ENCODE results near the gene CALML4.
"Not testable (repeated sequence)": the region's sequence is repeated elsewhere in the genome, so short reads cannot be mapped to it uniquely, and the experiment has no call there.

The CALML4 gene, protein sequence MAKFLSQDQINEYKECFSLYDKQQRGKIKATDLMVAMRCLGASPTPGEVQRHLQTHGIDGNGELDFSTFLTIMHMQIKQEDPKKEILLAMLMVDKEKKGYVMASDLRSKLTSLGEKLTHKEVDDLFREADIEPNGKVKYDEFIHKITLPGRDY

DNA sequence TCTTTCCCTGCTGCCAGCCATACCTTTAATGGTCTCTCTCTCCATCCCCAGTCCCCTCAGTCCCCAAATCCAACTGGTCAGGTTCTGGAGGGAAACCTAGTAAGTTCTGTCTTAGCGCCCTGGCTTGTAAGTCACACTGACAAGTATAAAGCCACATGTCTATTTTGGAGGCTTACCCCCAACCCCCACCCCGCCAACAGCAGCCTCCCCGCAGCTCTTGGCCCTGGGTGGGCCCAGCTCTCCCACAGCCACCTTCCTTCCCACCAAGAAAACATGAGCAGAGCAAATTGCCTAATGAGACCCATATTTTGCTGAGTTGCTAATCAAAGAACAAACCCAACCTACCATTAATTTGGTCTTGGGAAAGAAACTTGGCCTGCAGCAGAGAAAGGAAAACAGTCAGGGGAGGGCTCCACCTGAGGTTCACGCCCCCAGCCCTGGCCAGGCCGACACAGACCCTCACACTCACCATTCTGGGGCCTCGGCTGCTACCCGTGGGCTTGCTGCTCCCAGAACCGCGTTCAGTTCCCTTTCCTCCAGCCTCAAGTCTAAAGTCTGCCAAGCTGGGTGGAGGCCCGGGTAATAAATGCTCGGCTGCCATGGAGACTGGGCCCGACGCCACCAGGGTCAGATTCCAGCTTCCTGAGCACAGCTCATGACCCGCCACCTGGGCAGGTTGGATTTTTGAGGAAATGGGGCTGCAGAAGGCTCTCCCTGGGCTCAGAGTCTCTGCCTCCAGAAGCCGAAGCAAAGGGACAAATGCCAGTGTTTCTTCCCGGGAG, at the start of gene CALML4:
TSS of gene CALML4 (minus strand) at position 557 of the 782 bp plus-strand sequence. CDS start at position 472, 85 bp downstream.
- no peak for DNase-seq

DNA sequence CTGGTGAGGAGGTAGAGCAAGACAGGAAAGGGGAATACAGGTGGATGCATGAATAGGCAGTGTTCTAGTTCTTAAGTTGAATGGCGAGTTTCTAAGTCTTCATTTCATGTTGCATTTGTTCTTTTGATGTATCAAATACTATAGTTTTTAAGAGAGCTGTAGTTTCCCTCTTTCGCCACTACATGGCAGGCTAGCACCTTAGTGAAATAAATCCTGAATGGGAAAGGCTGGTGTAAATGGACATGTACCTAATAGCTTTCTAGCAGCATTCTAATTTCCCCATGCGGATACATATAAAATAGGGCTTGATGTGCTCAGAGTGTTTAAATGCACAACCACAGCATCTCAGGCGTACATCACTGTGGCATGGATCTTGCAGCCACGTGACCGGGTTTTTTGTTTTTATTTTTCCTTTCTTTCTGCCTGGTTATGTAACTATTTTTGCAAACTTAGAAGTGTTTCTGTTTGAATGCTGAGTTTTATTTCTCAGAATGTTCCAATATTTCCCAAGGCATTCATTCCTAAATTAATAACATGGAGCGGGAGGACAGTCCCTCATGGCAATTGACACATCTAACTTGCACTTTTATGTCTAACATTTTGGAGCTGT, 47.9 kb upstream of the CALML4 start:
- DNase-seq, result peak; percentile 52

DNA sequence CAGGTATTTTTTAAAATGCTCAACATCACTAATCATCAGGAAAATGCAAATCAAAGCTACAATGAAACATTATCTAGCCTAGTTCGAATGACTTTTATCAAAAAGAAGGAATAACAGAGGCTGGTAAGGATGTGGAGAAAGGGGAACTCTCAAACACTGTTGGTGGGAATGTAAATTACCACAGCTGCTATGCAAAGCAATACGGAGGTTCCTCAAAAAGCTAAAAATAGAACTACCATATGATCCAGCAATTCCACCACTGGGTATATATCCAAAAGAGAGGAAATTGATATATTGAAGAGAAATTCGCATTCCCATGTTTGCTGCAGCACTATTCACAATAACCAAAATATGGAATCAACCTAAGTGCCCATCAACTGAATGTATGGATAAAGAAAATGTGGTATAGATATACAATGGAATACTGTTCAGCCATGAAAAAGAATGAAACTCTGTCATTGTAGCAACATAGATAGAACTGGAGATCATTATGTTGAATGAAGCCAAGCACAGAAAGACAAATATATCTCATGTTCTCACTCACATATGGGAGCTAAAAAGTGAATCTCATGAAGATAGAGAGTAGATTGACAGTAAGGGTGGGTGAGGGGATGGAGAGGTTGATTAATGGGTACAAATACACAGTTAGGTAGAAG, 44.1 kb upstream of the CALML4 start:
- no peak for DNase-seq

DNA sequence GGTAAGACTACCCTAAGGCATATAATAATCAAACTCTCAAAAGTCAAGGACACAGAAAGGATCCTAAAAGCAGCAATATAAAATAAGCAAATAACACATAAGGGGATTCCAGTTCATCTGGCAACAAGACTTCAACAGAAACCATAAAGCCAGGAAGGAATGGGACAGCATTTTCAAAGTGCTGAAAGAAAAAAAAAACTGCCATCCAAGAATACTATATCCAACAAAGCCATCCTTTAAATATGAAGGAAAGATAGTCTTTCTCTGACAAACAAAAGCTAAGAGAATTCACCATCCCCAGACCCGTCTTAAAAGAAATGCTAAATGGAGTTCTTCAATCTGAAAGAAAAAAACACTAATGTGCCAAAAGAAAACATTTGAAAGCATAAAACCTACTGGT, 39.1 kb upstream of the CALML4 start:
- no peak for DNase-seq

DNA sequence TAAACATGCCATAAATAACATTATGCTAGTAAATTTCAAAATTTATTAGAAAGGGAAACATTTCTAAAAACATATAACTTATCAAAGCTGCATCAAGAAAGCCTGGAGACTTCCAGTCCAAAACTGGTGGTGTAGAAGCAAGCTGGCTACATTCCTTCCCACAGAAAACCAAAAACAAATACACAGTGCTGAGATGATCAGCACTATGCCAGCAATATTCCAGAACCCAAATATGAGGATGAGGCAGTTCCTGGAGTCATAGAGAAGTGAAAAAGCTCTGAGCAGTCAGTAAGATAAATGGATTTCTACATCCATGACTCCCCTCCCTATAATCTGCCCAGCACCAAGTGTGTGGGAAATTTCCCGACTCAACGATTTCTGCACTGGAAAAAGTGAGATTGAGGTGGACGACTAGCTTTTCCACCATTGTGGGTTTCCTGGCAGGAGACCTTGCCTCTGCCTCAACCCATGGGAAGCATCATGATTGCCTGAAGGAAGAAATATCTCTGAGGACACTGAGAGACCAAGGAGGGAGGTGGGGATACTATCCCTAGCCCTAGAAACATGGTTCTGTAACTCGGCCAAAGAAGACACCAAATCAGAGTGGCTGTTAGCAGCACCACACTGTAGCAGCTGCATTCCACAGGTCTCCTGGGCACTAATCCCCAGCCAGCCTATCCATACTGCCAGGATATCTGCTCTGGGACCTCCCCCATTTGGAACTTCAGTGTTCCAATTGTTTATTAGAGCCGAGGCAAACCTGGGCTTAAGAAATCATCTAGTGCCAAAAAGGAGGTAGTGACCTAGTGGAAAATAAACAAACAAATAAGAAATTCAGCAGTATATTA, 36.2 kb upstream of the CALML4 start:
- no peak for DNase-seq

DNA sequence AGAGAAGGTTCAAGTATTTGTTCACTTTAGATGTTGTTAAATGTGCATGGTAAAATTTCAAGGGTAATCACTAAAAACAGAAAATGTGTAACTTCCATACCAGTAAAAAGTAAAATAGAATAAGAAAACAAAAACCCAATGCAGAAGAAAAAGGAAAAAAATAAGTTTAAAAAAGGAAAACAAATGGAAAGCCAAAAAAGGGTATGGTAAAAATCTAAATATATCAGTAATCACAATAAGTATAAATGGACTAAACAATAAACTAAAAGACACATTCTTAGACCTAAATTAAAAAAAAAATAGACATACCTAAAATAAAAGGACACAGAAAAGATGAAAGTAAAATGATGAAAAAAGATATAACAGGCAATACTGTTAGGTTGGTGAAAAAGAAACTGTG, 33.9 kb upstream of the CALML4 start:
- DNase-seq, result no peak

DNA sequence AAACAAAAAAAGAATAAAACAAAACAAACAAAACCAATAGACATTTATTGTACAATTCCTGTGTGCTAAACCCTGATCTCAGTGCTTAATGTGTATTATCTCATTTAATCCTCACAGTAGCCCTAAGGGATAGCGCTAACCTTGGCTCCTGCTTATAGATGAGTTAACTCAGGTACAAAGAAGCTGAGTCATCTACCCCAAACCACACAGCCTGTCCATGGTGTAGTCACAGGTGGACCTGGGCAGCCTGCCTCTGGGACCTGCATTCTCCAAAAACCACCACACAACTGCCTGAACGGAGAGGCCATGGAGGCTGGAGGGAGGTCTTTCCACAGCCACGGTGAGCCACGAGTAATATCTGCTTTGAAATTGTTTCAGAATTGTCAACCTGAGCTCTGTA, 29.9 kb upstream of the CALML4 start:
- DNase-seq, result no peak

DNA sequence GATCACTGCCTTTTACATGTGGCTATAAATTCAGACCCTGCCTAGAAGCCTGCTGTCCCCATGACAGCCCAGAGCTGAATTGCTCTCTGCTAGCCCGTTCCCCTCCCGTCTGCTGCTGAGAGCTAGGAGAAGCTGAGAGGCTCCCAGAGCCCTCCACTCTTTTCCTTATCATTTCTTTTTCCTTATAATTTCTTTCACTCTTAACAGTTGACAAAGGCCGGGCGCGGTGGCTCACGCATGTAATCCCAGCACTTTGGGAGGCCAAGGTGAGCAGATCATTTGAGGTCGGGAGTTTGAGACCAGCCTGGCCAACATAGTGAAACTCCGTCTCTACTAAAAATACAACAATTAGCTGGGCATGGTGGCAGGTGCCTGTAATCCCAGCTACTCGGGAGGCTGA, 29.4 kb upstream of the CALML4 start:
- DNase-seq, result not testable (repeated sequence)

DNA sequence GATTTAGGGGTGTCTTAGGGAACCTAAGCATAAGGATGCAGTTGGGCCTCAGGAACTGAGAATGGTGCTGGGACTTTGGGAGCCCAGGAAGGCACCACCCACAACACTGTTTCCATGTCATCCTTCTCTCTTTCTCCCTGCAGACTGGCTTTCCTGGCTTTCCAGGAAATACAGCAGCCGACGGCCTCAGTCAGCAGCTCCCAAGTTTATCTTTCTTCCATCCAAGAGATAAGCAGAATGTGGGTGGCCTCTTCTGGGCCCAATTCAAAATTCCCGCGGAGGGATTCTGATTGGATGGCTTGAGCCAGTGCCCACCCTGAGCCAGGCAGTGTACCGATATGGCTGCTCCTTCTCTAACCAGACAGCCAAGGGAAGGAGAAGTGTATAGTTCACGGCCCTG, 28.9 kb upstream of the CALML4 start:
- no peak for DNase-seq

DNA sequence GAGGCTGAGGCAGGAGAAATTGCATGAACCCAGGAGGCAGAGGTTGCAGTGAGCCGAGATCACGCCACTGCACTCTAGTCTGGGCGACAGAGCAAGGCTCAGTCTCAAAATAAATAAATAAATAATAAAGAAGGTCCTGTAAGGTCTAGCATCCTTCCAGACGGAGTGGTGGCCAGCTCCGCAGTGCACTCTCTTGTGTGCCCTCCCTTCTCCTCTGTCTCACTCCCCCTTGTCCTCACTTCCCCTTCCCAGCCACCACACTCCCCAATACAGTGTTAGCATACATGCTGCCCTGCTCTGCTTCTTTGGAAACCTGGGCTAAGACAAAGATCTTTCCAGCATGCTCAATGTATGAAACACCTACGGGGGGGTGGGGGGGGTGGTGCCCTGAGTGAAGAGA, 27.8 kb upstream of the CALML4 start:
- no peak for DNase-seq

DNA sequence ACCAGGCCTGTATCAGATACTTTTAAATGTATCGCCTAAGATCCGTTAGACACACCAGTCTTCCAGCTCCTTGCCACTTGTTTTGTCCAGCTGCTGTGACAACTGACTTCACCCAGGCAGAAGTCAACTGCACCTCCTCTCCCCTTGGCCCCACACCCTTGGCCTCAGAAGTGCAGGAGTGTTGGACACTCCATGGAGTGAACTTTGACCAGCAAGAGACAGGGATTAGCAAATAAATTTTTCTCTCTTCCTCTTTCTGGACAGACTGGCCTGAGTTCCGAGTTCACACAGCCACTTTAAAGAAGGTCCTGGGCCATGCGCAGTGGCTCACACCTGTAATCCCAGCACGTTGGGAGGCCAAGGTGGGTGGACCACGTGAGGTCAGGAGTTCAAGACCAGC, 27.3 kb upstream of the CALML4 start:
- DNase-seq, result no peak

DNA sequence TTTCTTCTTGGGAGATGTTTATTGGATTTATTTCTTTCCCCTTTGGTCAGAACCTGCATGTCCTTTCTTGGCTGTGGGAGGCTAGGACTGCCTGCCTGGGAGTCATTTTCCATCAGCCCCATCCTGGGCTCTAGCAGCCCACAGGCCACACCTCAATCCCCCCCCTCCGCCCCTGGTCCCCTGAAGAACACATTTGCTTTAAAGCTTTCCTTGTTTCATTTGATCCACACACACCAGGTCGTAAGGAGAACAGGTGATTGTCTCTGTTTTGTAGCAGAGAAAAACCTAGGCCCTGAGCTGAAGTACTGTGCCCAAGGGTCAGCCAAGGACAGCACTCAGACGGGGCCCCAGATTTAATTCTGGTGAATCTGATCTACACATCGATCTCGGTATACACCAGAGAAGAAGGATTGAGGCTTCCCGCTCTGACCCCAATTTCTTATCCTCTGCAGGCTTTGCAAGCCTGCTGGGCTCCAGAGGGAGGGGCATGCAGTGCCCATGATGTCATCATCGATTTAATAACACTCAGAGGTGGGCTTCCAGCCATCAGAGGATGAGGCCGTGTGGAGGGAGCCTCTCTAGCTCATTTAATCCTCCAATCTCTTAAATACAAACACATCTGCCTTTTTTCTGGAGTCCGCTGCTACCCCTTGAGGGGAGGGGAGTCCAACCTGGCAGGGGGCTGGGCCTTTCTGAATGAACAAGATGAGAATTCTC, 26.1 kb upstream of the CALML4 start:
- no peak for DNase-seq

DNA sequence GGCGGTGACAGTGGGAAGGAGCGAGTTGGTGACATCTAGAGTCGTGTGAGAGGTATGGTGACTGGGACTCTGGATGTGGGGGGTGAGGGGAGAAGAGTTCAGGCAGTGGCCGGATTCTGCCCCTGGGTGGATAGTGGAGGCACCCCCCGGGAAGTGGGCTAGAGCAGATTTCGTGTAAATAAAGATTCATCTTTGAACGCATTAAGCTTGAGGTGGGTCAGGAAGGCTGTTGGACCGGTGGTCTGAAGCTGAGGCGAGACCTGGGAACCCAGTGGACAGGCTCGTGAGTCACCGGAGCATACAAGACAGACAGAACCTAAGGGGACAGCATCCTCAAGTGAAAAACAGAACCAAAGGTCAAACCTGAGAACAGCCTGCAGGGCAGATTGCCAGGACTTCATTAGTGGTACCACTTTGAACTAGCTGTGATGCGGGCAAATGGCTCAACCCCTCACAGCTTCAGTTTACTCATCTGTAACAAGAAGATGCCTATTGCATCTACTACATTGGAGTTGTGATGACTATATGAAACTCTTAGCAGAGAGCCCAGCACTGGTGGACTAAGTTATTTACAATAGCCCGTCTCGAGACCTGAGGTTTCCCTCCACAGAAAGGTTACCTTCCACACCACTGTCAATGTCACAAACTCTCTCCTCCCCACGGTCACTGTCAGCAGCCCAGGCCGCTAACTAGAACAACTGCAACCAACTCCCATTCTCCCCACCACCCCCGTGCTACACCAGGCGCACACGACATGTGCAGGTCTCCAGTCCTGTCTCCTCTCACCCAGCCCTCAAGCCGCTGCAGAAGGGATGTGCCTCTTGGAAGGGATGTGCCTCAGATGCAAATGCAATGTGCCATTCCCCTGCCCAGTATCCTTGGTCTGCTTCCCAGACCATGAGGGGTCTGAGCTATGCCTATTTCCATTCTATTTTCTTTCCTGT, 25.3 kb upstream of the CALML4 start:
- DNase-seq, result peak; percentile 20

DNA sequence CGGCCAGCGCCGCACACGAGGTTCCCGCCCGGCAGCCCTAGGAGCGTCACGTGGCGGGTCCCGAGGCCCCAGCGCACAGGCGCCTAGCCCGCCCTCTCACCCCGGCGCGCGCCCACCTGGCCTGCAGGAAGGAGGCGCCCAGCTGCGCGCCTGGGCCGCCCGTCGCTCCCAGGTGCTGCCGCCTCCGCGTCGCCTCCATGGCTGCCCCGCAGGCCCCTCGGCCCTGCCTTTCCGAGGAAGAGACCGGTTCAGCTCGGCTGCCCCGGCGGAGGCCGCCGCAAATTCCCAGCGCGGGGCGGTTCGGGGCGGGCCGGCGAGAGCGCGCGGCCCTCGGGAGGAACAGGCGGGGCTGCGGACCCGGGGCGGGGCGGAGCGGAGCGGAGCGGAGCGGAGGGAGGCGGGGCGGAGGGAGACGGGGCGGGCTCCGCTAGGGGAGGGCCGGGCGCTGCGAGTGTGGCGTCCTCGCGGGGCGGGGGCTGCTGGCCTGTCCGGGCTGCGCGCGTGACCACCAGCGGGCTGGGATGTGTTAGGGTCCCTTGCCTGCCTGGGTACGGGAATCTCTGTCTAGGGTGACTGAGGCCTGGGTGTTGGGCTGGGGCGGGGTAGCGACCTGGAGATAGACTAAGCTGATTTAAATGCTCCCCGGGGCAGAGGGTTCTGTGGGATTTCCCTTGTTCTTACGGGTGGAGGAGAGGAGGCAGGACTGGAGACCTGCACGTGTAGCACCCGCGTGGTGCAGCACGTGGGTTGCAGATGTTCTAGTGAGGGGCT, 24.4 kb upstream of the CALML4 start, which contains the start of gene CLN6:
TSS of gene CLN6 (minus strand) at position 343 of the 771 bp plus-strand sequence. CDS start at position 199, 144 bp downstream.
- peak; percentile 80 for DNase-seq

DNA sequence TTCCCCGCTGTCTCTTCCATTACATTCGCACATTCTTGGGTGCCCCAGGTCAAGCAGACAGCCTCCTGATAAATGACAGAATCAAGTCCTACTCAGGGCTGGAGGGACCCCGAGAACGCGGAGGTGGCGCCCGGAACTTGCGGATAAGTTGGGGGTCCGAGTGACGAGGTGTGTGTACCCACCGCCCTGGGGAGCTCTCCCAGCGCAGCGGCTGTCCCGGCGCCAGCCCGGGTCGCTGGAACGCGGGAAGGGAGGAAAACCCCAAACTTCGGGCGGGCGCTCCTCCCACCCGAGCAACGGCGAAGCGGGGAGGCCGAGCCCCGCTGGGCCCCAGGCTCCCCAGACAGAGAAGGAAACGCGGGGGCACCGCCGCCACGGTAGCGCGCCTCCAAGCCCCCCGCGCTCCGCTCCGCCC, 23.8 kb upstream of the CALML4 start:
- DNase-seq, result no peak

DNA sequence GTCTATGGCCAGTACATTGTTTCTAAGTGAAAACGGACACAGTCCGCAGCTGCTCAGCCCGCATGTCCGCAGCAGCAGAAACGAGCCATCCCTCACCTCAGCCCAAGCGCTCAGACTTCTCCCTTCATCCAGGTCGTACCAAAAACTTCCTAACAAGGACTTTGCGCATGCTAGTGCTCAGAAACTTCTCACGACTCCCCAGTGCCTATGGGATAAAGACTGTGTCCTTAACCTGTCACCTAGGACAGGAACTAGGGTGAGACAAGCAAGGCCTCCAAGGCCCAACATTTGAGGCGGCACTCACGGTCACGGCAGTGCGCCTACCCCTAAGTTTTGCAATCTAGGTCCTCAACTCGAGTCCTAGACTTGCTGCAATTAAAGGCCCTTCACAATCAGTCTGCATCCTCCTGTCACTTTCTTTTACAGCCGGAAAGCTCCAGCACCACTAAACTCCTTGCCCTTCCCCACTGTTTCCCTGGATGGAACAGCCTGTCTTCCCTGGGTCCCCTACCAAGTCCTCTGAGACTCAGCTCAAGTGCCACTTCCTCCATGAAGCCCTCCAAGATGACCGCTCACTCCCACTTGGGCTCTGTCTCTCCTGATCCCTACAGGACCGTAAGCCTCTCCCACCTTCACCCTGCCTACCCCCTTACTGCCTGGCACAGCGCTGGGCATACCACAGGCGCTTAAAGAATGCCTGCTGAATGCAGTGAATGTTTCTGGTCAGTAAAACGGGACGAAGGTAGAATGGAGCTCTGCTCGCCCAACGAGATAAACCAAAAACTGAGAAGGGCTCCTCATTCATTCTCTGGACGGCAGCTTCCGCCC, 23.2 kb upstream of the CALML4 start:
- DNase-seq, result no peak

DNA sequence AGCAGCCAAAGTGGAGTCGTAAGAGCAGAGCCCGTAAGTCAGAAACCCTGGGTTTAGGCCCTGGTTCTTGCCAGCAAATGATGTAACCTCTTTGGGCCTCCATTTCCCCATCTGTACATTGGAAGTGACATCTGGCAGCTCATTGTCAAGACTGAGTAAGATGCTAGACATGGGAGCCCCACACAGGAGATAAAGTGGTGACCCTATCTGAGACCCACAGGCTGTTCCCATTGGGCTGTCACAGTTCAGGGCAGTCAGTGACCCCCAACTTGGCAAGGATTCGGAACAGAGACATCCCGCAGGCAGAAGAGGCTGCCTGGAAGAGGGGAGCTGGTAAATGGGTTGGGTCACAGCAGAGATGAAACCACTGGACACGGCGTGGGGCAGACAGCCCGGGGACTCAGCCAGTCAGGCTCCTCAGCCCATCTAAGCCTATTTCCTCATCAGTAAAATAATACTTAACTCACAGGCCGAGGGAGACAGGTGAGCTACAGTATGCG, 22.6 kb upstream of the CALML4 start:
- no peak for DNase-seq

DNA sequence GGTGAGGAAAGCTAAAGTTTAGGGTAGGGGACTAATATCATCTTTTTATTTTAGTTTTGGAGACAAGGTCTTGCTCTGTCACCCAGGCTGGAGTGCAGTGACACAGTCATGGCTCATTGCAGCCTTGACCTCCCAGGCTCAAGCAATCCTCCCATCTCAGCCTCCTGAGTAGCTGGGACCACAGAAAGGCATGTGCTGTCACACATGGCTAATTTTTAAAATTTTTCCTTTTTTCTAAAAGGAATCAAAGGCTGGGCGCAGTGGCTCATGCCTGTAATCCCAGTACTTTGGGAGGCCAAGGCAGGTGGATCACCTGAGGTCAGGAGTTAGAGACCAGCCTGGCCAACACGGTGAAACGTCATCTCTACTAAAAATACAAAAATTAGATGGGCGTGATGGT, 20.3 kb upstream of the CALML4 start:
- DNase-seq, result not testable (repeated sequence)
